Adrenal gland (tissue), 12 donors: ENCODE data around the gene ZNF334. TPM values are rescaled to one million over a fixed set of nuclear protein-coding genes. Genes with fewer than 3 reads are reported as not detected.

ENCODE experiments used
- DNase-seq, 7 donors: peaks; one replicate each; pipeline ENCODE4 v3.0.0-alpha.2; 2019 to 2020
- H3K27ac ChIP-seq, 5 donors: fragments of 200-600 bp; sonication (generic) in 4 of 5; 1 replicate in 3 of 5; 2 replicates in 2 of 5; pipeline versions ENCODE4 v1.5.1 to v1.8.0; 2016 to 2020; ENCODE audit warnings: mild to moderate bottlenecking in 1 of 5
- H3K27me3 ChIP-seq: fragments of 200-600 bp; 2 replicates; pipeline ENCODE4 v1.8.0; 2021
- H3K36me3 ChIP-seq, 2 donors: fragments of 200-600 bp; replicated peaks in 1 of 2; 1 replicate in 1 of 2; 2 replicates in 1 of 2; pipeline versions ENCODE4 v1.5.1 to v1.8.0; 2018 to 2022
- H3K4me1 ChIP-seq, 2 donors: fragments of 200-600 bp; replicated peaks in 1 of 2; 1 replicate in 1 of 2; 2 replicates in 1 of 2; pipeline versions ENCODE4 v1.5.1 to v1.8.0; 2018 to 2021
- H3K4me3 ChIP-seq, 4 donors: fragments of 200-600 bp; sonication (generic) in 3 of 4; one replicate each; pipeline ENCODE4 v1.5.1; 2016 to 2018
- H3K9me3 ChIP-seq, 3 donors: fragments of 200-600 bp; sonication (generic) in 1 of 3; replicated peaks in 1 of 3; 1 replicate in 2 of 3; 2 replicates in 1 of 3; pipeline versions ENCODE4 v1.5.1 to v1.8.0; 2016 to 2021
- CTCF ChIP-seq, 6 experiments: fragments of 450-650 bp in 4 of 6; fragments of 200-600 bp in 2 of 6; sonication (generic) in 1 of 6; IDR thresholded peaks; 1 replicate in 5 of 6; 2 replicates in 1 of 6; pipeline versions ENCODE4 v1.5.1 to v1.8.0; 2016 to 2021; ENCODE audit warnings: antibody characterized with exemption in 6 of 6, mild to moderate bottlenecking in 2 of 6, moderate library complexity in 1 of 6
- POLR2A ChIP-seq, 2 donors: fragments of 450-650 bp; IDR thresholded peaks; one replicate each; pipeline ENCODE4 v1.6.1; 2017; ENCODE audit warnings: antibody characterized with exemption in 2 of 2, mild to moderate bottlenecking in 2 of 2, moderate library complexity in 1 of 2
- WGBS, 4 donors: extraction: QIAGEN DNeasy Blood & Tissue Kit in 2 of 4; methylation state at CpG; one replicate each; pipeline versions ENCODE4 v1.1.5 to v1.1.7; 2013 to 2017; 5-methylcytosine and 5-hydroxymethylcytosine counted together
- intact Hi-C, 2 donors: fragments of 100-400 bp; cut with DNase I; formaldehyde crosslinking; loops; one replicate each; pipeline versions ENCODE4 v1.14.1 to v1.15.0; 2022 to 2023
- polyA plus RNA-seq, 3 donors: library from polyadenylated mRNA; stranded (reverse); fragments of 200-250 nt in 2 of 3; fragments of 350-450 nt in 1 of 3; fragmentation: Illumina TruSeq in 1 of 3; extraction: RNeasy Lipid Tissue Mini Kit (QIAGEN cat#74804) in 1 of 3; gene quantifications; one replicate each; pipeline ENCODE4 v1.2.3, GENCODE V29; 2013 to 2014
- total RNA-seq, 9 donors: library from RNA; depleted of rRNA in 4 of 9; stranded (reverse); fragments of >200 nt in 4 of 9; fragments of 120-200 nt in 1 of 9; fragmentation: NEBNext Ultra II Directional in 1 of 9; extraction: Animal tissue kit (Norgen Biotek cat#: 25700) in 1 of 9; gene quantifications; one replicate each; pipeline versions ENCODE4 v1.1.0 to v1.2.4, GENCODE V29; 2013 to 2023
- donor health status: healthy with polysubstance abuse.
- donor health status: Bipolar disorder and iron deficiency.
- donor health status: DM: yes; HTN: yes; CAD: no.
- donor health status: DM: no; HTN: no; CAD: no.
- donor health status: DM: no; HTN: no; CAD: no.
- donor health status: DM: yes; HTN: yes; CAD: no.

Gene ZNF334
- total and polyA plus RNA-seq, 12 donors: 1.0 to 22.2 (median 7.2) TPM

DNA sequence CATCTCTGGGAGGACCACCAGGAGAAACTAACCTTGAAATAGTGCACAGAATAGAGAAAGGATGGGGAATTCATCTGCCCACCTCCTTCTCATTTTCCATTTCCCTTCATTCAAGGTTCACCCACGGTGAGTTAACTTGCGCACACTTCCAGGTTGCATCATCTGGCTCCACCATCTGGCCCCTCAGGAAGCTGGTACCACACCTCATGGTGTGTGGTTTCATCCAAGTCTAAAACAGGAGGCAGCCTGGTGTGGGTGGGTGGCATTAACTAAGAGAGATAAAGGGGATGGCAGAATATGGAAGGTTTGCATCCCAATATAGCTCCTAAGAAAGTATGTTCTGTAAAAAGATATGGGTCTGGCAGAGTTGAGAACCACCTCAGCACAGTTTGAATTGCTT is 3.8 kb downstream of the ZNF334 start:
- Histone ChIP-seq H3K9me3 (no peaks in the 10 kb centered on the region), H3K27ac (no peak overlapping the region), H3K36me3 (no peaks in the 10 kb centered on the region), H3K4me1 (peaks cover 10 to 11% of the 10 kb centered on the region in 2 donors), H3K4me3 (no peak overlapping the region), H3K27me3 (no peaks in the 10 kb centered on the region)
- intact Hi-C loops: no loop called here
- 61 to 88% (median 82%) methylated on average over 2 of the region's 2 CpGs for WGBS, 4 donors
- DNase-seq: no peak
- TF ChIP-seq POLR2A (IDR thresholded peaks at IDR 0.05) (no peak), CTCF (IDR thresholded peaks at IDR 0.05) (no peak)

DNA sequence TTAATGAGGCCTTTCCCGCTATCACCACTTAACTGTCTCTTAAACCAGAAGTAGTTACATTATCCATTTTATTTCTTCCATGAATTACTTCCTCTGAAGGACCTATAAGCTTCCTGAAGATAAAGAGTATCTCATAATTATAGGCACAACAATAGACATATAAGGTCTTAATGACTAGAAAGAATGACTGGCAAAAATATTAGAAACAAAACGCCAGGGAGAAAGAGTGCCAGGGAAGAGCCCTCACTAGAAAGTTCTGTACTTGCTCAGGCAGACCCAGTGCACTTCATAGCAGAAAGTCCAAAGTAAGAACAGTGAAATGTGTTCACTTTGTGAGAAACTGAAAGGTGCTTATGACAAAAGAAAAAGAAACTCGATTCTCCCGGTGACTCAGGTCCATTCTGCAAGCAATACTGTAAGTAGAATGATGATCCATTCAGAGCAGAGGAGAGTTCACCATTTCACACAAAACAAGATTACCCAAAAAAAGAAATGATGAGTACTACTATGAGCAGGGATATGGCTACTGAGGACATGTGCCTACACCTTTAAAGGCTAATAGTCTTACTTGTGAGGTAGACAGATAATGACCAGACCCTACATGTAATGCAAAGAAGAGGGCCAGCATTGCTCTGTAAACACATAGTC is 5.5 kb downstream of the ZNF334 start:
- Histone ChIP-seq H3K36me3 (no peaks in the 10 kb centered on the region), H3K4me1 (peaks cover 4 to 5% of the 10 kb centered on the region in 2 donors), H3K27ac (no peak overlapping the region), H3K4me3 (no peak overlapping the region), H3K27me3 (no peaks in the 10 kb centered on the region), H3K9me3 (no peaks in the 10 kb centered on the region)
- intact Hi-C loops: no loop called here
- 80 to 92% (median 90%) methylated on average over 4 of the region's 4 CpGs for WGBS, 4 donors
- no peak for DNase-seq
- TF ChIP-seq CTCF (IDR thresholded peaks at IDR 0.05) (no peak), POLR2A (IDR thresholded peaks at IDR 0.05) (no peak)

GRCh38 chr20:46505506-46505905 is 7.9 kb downstream of the ZNF334 start:
- H3K36me3 ChIP-seq: peaks cover 0 to 5% of the 10 kb centered on the region in 2 donors
- WGBS, 4 donors: 66 to 81% (median 78%) methylated on average over 3 of the region's 3 CpGs
- H3K9me3 ChIP-seq: peaks cover 0 to 19% (median 0%) of the 10 kb centered on the region in 3 donors
- H3K27ac ChIP-seq: no peak overlapping the region
- intact Hi-C loops: no loop called here
- H3K4me1 ChIP-seq: no peaks in the 10 kb centered on the region
- no peak overlapping the region for H3K4me3 ChIP-seq
- DNase-seq: no peak
- no peaks in the 10 kb centered on the region for H3K27me3 ChIP-seq
- TF ChIP-seq POLR2A (IDR thresholded peaks at IDR 0.05): no peak
- no peak for TF ChIP-seq CTCF (IDR thresholded peaks at IDR 0.05)

DNA sequence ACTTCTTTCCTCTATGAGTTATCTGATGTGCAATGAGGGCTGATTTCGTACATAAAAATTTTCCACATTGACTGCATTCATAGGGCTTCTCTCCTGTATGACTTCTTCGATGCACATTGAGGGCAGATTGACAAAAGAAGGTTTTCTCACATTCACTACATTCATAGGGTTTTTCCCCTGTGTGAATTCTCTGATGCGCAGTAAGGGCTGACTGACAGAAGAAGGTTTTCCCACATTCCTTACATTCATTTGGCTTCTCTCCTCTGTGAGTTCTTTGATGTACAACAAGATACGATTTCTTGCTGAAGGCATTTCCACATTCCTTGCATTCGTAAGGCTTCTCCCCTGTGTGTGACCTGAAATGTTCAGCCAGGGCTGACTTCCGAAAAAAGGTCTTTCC is 11.4 kb downstream of the ZNF334 start:
- intact Hi-C loops: no loop called here
- H3K27ac ChIP-seq: no peak overlapping the region
- TF ChIP-seq CTCF (IDR thresholded peaks at IDR 0.05) (no peak), POLR2A (IDR thresholded peaks at IDR 0.05) (no peak)

More for the DNA sequence above, 11.4 kb downstream of the ZNF334 start:
- DNase-seq: no peak
- Histone ChIP-seq H3K36me3 (peaks cover 0 to 5% of the 10 kb centered on the region in 2 donors), H3K4me3 (no peak overlapping the region), H3K4me1 (no peaks in the 10 kb centered on the region), H3K27me3 (no peaks in the 10 kb centered on the region), H3K9me3 (peaks cover 0 to 25% (median 0%) of the 10 kb centered on the region in 3 donors)
- WGBS, 4 donors: 91 to 98% (median 94%) methylated on average over 6 of the region's 6 CpGs
